GM19463 (cell line): ENCODE measurements around the gene CYP2R1.

Source experiments
- ATAC-seq: cut with Tn5 transposase; IDR thresholded peaks from one replicate; pipeline ENCODE4 v1.9.1; 2021; ENCODE audit warnings: mild to moderate bottlenecking, moderate library complexity; ENCODE audit not compliant: unreplicated experiment

CYP2R1 gene, protein sequence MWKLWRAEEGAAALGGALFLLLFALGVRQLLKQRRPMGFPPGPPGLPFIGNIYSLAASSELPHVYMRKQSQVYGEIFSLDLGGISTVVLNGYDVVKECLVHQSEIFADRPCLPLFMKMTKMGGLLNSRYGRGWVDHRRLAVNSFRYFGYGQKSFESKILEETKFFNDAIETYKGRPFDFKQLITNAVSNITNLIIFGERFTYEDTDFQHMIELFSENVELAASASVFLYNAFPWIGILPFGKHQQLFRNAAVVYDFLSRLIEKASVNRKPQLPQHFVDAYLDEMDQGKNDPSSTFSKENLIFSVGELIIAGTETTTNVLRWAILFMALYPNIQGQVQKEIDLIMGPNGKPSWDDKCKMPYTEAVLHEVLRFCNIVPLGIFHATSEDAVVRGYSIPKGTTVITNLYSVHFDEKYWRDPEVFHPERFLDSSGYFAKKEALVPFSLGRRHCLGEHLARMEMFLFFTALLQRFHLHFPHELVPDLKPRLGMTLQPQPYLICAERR

DNA sequence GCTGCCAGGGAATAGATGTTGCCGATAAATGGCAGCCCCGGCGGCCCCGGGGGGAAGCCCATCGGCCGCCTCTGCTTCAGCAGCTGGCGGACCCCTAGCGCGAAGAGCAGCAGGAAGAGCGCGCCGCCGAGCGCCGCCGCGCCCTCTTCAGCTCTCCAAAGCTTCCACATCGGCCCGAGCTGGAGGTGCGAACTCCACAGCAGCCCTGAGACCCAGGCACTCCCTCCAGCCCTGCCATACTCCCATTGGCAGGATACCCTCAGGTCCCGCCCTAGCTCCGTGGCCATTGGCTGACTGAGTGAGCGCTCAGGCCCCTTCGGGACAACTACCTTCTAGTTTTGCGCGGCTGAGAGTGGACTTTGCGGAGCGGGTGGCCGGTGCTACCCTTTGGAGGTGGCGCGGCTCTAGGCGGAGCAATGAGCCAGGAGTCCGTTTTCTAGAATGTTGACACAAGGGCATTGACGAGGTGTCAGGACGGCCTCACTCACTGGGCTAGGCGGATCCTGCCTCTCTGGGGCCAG, at the start of gene CYP2R1:
Gene CYP2R1 (minus strand): TSS at position 196 of the 521 bp plus-strand sequence. CDS start 26 bp downstream, at position 170.
- peak; percentile 92 for ATAC-seq

- no peak for ATAC-seq
Observed at GRCh38 chr11:14938936-14939335, 46.9 kb upstream of the CYP2R1 start.

DNA sequence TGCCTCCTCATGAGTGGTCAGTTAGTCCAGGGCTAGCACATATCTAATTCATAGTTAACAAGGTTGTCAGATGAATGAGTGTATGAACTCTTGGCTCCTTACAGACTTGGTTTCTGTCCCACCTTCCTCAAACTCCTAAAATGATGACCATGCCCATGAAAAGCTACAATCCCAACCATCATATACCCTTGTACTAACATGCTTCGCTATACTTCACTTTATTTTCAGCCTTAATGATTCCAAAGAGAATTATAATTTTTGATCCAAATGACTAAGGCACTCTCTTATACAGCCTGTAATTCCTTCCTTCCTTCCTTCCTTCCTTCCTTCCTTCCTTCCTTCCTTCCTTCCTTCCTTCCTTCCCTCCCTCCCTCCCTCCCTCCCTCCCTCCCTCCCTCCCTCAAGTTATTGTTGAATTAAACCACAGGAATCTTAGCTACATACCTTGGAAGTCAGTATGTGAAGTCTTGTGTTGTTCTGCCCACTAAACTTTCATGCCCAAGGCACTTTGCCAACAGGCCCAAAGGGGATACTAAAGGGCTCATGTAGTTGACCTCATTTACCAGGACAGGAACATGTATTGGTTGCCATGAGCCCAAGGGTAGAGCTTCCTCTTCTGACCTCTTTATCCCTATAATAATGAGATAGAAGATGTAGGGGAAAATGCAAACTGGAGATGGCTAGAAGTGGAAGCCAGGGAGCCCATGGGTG, 42.8 kb upstream of the CYP2R1 start:
- ATAC-seq = no peak

DNA sequence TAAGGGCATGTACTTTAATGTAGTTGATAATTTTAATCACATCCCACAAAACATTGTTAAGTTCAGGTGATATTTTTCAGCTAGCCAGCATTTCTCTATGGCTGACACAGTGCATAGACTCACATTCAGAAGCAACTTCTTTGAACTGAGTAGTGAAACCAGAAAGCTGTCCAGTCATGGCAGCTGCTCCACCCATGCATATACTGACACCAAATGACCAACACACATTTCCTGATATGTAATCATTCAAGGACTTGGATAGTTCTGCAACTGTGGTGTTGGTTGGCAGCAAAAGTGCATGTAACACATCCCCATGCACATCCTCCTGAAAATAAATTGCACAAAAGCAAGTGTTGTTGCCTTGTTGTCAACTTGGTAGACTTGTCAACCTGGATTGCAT, 40.4 kb upstream of the CYP2R1 start:
- ATAC-seq = no peak

DNA sequence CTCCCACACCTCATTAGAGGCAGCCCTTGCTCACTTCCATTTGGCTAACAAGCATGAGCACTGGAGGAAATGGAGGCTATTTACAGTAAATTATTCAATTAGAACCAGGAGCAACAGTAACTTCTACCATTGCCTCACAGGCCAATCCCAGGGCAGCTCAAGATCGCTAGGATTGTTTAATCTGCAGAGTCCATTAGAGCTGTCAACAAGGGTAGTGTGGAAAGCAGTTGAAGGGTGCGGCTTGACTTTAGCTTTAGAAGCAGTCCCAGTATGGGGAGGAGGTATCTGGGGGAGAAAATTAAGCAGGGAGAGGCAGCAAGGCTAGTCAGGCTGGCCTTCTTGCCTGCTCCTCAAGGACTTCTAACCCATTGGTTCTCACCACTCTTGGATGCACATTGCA, 38.3 kb upstream of the CYP2R1 start:
- ATAC-seq = no peak

GRCh38 chr11:14927146-14927545, 35.1 kb upstream of the CYP2R1 start:
- no peak for ATAC-seq

DNA sequence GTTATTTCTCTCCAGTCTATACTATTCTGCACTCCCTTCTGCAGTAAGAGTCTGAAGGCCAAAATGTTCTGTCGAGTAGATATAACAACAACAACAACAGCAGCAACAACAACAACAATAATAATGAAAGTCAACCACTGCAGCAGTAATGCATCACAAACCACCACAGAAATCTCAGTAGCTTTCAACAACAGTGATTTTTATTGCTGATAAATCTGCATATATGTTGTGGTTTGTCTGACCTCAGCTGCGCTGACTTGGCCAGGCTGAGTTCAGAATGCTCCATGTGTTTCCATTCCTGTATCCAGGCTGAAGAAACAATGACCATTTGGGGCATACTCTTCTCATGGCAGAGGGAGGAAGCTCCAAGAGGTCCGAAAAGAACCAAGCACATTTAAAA, 32.3 kb upstream of the CYP2R1 start:
- no peak for ATAC-seq

DNA sequence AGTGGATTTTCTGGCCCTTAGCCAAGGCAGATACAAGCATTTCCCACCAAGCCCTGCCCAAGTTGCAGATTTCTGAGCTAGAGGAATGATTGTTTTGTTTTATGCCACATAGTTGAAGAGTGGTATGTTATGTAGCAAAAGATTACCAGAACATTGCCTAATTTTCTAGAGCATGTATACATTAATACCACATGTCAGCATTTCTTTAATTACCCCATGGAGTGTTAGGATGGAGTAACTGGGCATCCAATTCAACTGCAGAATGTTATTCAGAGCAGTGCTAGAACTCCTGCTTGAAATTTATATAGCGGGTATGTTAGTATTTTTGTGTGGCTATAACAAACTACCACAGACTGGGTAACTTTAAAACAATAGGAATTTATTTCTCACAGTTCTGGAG, 24.4 kb upstream of the CYP2R1 start:
- ATAC-seq = no peak

GRCh38 chr11:14914536-14914935, 22.5 kb upstream of the CYP2R1 start:
- ATAC-seq = no peak

DNA sequence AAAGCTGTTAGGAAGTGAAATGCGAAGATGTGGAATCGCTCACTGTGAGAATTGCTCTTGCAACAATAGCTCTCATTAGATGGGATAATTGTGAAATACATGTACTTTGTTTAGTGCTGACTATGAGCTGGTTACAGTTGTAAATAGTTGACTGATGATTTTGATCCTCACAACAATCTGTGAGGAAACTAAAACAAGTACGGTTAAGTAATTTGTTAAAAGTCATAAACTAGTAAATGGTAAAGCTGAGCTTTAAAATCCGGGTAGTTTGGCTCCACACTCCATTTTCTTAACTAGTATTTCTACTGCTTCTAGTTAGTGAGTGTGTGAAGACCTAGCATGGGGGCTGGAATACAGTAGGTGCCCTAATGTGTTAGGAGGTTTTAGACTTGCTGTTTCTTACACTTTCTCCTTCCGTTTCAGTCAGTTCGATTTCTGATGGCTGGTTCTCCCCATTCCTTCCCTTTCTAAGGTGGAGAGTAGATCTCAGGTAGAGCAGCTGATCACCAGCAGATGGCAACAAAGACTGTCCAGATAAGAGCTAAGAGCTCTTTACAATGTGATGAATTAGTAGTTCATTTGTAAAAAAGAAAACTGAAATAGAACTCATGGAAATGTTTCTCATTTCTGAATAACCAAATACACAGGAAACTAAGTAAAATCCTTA, 16.3 kb upstream of the CYP2R1 start:
- no peak for ATAC-seq

DNA sequence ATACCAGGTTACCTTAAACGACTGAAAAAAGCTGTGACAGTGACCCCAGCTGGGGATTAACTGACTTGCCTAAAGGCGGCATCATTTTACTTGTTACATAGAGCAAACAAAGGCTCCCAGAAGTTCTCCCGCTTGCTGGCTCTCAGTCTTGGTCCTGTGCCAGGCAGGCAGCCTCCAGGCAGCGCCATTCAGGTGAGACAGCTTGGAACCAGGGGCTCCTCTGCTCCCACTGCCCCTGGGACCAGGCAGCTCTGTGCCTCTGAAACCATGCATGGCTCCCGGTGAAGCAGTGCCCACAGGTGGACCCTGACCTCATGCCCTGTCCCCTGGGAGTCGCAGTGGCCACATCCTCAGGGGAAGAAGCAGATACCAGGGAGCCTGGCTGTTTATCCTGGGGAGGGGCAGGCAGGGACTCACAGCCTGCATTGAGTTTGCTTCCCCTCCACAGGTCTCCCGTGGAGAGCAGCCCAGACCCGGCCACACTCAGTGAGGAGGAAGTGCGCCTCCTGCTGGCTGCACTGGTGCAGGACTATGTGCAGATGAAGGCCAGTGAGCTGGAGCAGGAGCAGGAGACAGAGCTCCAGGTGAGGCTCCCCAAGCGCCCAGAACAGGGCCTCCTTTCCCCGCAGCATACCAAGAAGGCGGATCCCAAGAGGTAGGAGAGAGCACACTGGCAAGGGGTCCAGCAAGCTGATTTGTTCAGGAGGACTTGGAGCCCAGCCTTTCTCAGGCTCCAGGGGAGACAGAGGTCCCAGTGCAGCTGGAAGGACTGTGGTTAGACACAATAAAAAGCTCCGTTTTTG, 15.6 kb upstream of the CYP2R1 start:
- peak; percentile 41 for ATAC-seq

GRCh38 chr11:14906993-14907392, 15.0 kb upstream of the CYP2R1 start:
- ATAC-seq = no peak

- no peak for ATAC-seq
Observed at GRCh38 chr11:14906578-14906977, 14.5 kb upstream of the CYP2R1 start.

- ATAC-seq = peak; percentile 63
Observed at GRCh38 chr11:14905104-14906033, 13.3 kb upstream of the CYP2R1 start.

DNA sequence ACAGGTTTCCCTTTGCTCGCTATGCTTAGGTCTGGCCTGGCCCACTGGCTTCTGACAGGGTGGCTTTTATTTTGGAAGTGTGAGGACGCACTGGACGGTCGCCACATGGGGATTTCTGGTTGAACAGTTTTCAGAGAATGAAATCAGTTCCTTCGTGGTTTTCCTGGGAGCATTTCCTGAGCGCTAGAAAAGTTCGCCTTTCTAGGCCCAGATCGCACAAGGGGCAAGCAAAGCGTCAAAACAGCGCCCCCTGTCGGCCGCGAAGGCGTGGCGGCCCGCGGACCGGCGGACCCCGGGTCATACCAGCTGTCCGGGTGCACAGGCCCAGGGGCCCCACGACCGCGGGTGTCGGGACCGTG, 12.7 kb upstream of the CYP2R1 start:
- ATAC-seq = peak; percentile 37

GRCh38 chr11:14902650-14903350, 10.8 kb upstream of the CYP2R1 start:
- ATAC-seq = no peak

GRCh38 chr11:14898906-14899305, 6.9 kb upstream of the CYP2R1 start:
- ATAC-seq = no peak

- no peak for ATAC-seq
Observed at GRCh38 chr11:14898355-14898754, 6.3 kb upstream of the CYP2R1 start.
